Progenitor cell of endocrine pancreas (in vitro differentiated cells): Measurements from ENCODE around the gene ARFGAP1. TPM values are rescaled to one million over a fixed set of nuclear protein-coding genes. Genes with fewer than 3 reads are reported as not detected.

ENCODE experiments used
- DNase-seq: peaks from one replicate; pipeline ENCODE4 v3.0.0; 2021; ENCODE audit warnings: low spot score; ENCODE audit not compliant: unreplicated experiment
- H3K27ac Mint-ChIP-seq: 2 replicates; pipeline ENCODE4 v1.8.0; 2021; ENCODE audit warnings: mild to moderate bottlenecking, moderate library complexity, mixed read lengths
- H3K27me3 Mint-ChIP-seq: 2 replicates; pipeline ENCODE4 v1.8.0; 2021; ENCODE audit warnings: mixed read lengths
- H3K36me3 Mint-ChIP-seq: 2 replicates; pipeline ENCODE4 v1.8.0; 2022; ENCODE audit warnings: mixed read lengths; ENCODE audit not compliant: insufficient read depth
- H3K4me1 Mint-ChIP-seq: 2 replicates; pipeline ENCODE4 v1.8.0; 2021; ENCODE audit warnings: low read depth, mixed read lengths
- H3K4me3 Mint-ChIP-seq: 2 replicates; pipeline ENCODE4 v1.8.0; 2021; ENCODE audit warnings: low read depth, mild to moderate bottlenecking, moderate library complexity, mixed read lengths
- H3K9me3 Mint-ChIP-seq: 2 replicates; pipeline ENCODE4 v1.8.0; 2021; ENCODE audit warnings: low read depth, mixed read lengths
- total RNA-seq: library from RNA; stranded (reverse); gene quantifications from 2 replicates; pipeline ENCODE4 v1.2.1, GENCODE V29; 2021
- TF ChIP-seq, protein P1 (sequence below): fragments of 200-600 bp; sonication (generic); IDR thresholded peaks from one replicate; pipeline ENCODE4 v1.5.0; 2021; ENCODE audit warnings: antibody characterized with exemption, mild to moderate bottlenecking; ENCODE audit not compliant: unreplicated experiment

Gene ARFGAP1
- total RNA-seq, 1 donor from 2014 or later, result 119 TPM

DNA sequence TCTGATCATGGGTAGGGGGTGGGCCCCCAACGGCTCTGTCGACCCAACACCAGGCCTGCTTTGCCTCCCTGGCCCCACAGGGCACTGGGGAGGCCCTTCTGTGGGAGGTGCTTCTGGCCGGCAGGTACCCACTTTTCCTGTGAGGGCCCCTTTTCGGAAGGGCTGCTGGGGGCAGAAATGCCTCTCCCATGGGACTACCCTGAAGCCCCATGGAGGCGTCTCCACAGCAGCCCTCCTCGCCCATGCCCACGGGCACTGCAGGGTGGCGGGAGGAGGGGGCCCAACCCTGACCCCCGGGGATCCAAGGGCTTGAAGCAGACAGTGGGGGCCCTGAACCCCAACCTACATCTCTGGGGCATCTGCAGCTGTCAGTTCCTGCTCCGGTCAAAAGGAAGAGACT, 34.6 kb upstream of the ARFGAP1 start:
- no peaks in the 10 kb centered on the region for H3K36me3 Mint-ChIP-seq
- H3K27me3 Mint-ChIP-seq, result peaks cover 4% of the 10 kb centered on the region
- H3K4me1 Mint-ChIP-seq, result peaks cover 3% of the 10 kb centered on the region
- DNase-seq, result no peak
- H3K27ac Mint-ChIP-seq, result no peak overlapping the region
- no peak overlapping the region for H3K4me3 Mint-ChIP-seq
- TF ChIP-seq, protein P1, sequence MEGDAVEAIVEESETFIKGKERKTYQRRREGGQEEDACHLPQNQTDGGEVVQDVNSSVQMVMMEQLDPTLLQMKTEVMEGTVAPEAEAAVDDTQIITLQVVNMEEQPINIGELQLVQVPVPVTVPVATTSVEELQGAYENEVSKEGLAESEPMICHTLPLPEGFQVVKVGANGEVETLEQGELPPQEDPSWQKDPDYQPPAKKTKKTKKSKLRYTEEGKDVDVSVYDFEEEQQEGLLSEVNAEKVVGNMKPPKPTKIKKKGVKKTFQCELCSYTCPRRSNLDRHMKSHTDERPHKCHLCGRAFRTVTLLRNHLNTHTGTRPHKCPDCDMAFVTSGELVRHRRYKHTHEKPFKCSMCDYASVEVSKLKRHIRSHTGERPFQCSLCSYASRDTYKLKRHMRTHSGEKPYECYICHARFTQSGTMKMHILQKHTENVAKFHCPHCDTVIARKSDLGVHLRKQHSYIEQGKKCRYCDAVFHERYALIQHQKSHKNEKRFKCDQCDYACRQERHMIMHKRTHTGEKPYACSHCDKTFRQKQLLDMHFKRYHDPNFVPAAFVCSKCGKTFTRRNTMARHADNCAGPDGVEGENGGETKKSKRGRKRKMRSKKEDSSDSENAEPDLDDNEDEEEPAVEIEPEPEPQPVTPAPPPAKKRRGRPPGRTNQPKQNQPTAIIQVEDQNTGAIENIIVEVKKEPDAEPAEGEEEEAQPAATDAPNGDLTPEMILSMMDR, result no peak
- no peaks in the 10 kb centered on the region for H3K9me3 Mint-ChIP-seq

- no peaks in the 10 kb centered on the region for H3K9me3 Mint-ChIP-seq
- no peak overlapping the region for H3K4me3 Mint-ChIP-seq
- TF ChIP-seq, protein P1, result no peak
- H3K27me3 Mint-ChIP-seq, result peaks cover 4% of the 10 kb centered on the region
- no peak for DNase-seq
- H3K4me1 Mint-ChIP-seq, result peaks cover 3% of the 10 kb centered on the region
- H3K36me3 Mint-ChIP-seq, result no peaks in the 10 kb centered on the region
- no peak overlapping the region for H3K27ac Mint-ChIP-seq
Measured at GRCh38 chr20:63238514-63239125, 34.0 kb upstream of the ARFGAP1 start.

DNA sequence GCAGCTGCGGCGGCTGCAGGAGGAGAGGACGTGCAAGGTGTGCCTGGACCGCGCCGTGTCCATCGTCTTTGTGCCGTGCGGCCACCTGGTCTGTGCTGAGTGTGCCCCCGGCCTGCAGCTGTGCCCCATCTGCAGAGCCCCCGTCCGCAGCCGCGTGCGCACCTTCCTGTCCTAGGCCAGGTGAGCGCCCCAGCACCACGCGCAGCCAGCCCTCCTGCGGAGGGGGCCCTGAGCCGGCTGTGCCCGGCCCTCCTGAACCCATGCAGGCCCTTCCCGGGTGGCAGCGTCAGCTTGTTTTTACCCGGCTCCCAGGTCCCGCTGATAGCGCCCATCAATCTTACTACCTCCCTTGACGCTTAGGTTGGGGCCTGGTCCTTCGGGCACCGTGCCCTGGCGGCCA, 33.2 kb upstream of the ARFGAP1 start:
- Mint-ChIP-seq H3K4me1 (peaks cover 3% of the 10 kb centered on the region), H3K9me3 (no peaks in the 10 kb centered on the region), H3K4me3 (no peak overlapping the region), H3K27me3 (peaks cover 4% of the 10 kb centered on the region), H3K36me3 (no peaks in the 10 kb centered on the region), H3K27ac (no peak overlapping the region)
- TF ChIP-seq, protein P1, result no peak
- DNase-seq, result no peak

GRCh38 chr20:63240004-63240403, 32.6 kb upstream of the ARFGAP1 start:
- Mint-ChIP-seq H3K4me1 (peaks cover 1% of the 10 kb centered on the region), H3K36me3 (no peaks in the 10 kb centered on the region), H3K9me3 (no peaks in the 10 kb centered on the region), H3K27ac (no peak overlapping the region), H3K27me3 (peaks cover 4% of the 10 kb centered on the region), H3K4me3 (no peak overlapping the region)
- DNase-seq, result no peak
- TF ChIP-seq, protein P1, result no peak

GRCh38 chr20:63241272-63241671, 31.3 kb upstream of the ARFGAP1 start:
- H3K4me1 Mint-ChIP-seq, result no peaks in the 10 kb centered on the region
- TF ChIP-seq, protein P1, result no peak
- DNase-seq, result no peak
- H3K27ac Mint-ChIP-seq, result no peak overlapping the region
- peaks cover 10% of the 10 kb centered on the region for H3K27me3 Mint-ChIP-seq
- H3K36me3 Mint-ChIP-seq, result no peaks in the 10 kb centered on the region
- H3K4me3 Mint-ChIP-seq, result no peak overlapping the region
- no peaks in the 10 kb centered on the region for H3K9me3 Mint-ChIP-seq
